Measurements from ENCODE around the gene EYS. TPM values are rescaled to one million over a fixed set of nuclear protein-coding genes. Genes with fewer than 3 reads are reported as not detected.

The EYS gene
- total RNA-seq, 2 experiments from 2014 or later = not detected

DNA sequence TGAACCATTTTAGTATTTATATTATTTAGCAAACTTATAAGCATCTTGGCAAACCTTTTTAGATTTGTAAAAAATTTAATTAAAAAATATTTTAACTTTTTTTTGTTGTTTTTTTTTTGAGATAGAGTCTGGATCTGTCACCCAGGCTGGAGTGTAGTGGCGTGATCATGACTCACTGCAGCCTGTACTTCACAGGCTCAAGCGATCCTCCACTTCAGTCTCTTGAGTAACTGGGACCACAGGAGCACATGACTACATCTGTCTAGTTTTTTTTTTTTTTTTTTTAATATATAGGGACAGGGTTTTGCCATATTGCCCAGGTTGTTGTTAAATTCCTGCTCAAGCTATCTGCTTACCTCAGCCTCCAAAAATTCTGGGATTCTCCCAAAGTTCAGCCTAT lies 161.1 kb downstream of the EYS start:
- Mint-ChIP-seq H3K4me3 (no peak overlapping the region), H3K27me3 (no peaks in the 10 kb centered on the region), H3K9me3 (peaks cover 13% of the 10 kb centered on the region), H3K36me3 (ENCODE audit: low read depth) (no peaks in the 10 kb centered on the region), H3K27ac (no peak overlapping the region), H3K4me1 (ENCODE audit: low read depth) (no peaks in the 10 kb centered on the region)
- no peak for DNase-seq
- Histone ChIP-seq H3K27me3 (ENCODE audit: control insufficient read depth in 1 of 2, insufficient read depth in 2 of 2, low read length in 2 of 2) (no peaks in the 10 kb centered on the region), H3K27ac (ENCODE audit: low read depth in 1 of 2, low read length in 2 of 2) (no peak overlapping the region), H3K9me3 (ENCODE audit: control insufficient read depth in 1 of 2, insufficient read depth in 1 of 2, low read length in 2 of 2) (peaks cover 3 to 4% of the 10 kb centered on the region in 2 experiments), H3K36me3 (ENCODE audit: insufficient read depth, low read length) (no peaks in the 10 kb centered on the region), H3K4me1 (ENCODE audit: insufficient read depth, low read length) (no peaks in the 10 kb centered on the region), H3K4me3 (ENCODE audit: low read length) (no peak overlapping the region)
- POLR2A ChIA-PET = no interaction called here
- no peak for ATAC-seq (ENCODE audit: poor library complexity)
- CTCF ChIA-PET = no interaction called here
- intact Hi-C loops (cut with DNase I, micrococcal nuclease) = no loop called here
- TF ChIP-seq, protein P1, sequence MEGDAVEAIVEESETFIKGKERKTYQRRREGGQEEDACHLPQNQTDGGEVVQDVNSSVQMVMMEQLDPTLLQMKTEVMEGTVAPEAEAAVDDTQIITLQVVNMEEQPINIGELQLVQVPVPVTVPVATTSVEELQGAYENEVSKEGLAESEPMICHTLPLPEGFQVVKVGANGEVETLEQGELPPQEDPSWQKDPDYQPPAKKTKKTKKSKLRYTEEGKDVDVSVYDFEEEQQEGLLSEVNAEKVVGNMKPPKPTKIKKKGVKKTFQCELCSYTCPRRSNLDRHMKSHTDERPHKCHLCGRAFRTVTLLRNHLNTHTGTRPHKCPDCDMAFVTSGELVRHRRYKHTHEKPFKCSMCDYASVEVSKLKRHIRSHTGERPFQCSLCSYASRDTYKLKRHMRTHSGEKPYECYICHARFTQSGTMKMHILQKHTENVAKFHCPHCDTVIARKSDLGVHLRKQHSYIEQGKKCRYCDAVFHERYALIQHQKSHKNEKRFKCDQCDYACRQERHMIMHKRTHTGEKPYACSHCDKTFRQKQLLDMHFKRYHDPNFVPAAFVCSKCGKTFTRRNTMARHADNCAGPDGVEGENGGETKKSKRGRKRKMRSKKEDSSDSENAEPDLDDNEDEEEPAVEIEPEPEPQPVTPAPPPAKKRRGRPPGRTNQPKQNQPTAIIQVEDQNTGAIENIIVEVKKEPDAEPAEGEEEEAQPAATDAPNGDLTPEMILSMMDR (IDR thresholded peaks at IDR 0.05) = no peak

DNA sequence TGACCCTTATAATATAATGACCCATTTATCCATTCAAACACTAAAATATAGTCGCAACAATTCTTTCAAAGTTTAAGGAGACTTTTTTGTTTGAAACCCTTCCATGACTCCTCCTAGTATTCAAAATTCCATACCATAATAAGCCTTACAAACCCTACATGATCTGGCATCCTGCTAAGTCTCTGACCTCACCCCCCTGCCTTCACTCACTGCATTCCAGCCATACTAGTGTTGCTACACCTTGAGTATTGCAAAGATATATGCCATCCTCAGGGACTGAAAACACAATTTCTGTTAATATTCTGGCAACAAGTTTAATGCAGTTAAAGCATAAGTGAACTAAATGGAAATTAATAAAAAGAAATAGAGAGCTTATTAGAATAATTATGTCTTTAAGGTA lies 168.4 kb downstream of the EYS start:
- CTCF ChIA-PET = no interaction called here
- Mint-ChIP-seq H3K4me3 (no peak overlapping the region), H3K27ac (no peak overlapping the region), H3K4me1 (ENCODE audit: low read depth) (no peaks in the 10 kb centered on the region), H3K36me3 (ENCODE audit: low read depth) (no peaks in the 10 kb centered on the region), H3K27me3 (no peaks in the 10 kb centered on the region), H3K9me3 (peaks cover 4% of the 10 kb centered on the region)
- H3K27ac ChIP-seq (ENCODE audit: low read depth in 1 of 2, low read length in 2 of 2) = no peak overlapping the region
- ATAC-seq (ENCODE audit: poor library complexity) = no peak
- H3K4me1 ChIP-seq (ENCODE audit: insufficient read depth, low read length) = no peaks in the 10 kb centered on the region
- intact Hi-C loops (cut with DNase I, micrococcal nuclease) = no loop called here
- H3K9me3 ChIP-seq (ENCODE audit: control insufficient read depth in 1 of 2, insufficient read depth in 1 of 2, low read length in 2 of 2) = peaks cover 0 to 4% of the 10 kb centered on the region in 2 experiments
- H3K27me3 ChIP-seq (ENCODE audit: control insufficient read depth in 1 of 2, insufficient read depth in 2 of 2, low read length in 2 of 2) = no peaks in the 10 kb centered on the region
- TF ChIP-seq, protein P1 (IDR thresholded peaks at IDR 0.05) = no peak
- H3K4me3 ChIP-seq (ENCODE audit: low read length) = no peak overlapping the region
- DNase-seq = no peak
- POLR2A ChIA-PET = no interaction called here
- H3K36me3 ChIP-seq (ENCODE audit: insufficient read depth, low read length) = no peaks in the 10 kb centered on the region

DNA sequence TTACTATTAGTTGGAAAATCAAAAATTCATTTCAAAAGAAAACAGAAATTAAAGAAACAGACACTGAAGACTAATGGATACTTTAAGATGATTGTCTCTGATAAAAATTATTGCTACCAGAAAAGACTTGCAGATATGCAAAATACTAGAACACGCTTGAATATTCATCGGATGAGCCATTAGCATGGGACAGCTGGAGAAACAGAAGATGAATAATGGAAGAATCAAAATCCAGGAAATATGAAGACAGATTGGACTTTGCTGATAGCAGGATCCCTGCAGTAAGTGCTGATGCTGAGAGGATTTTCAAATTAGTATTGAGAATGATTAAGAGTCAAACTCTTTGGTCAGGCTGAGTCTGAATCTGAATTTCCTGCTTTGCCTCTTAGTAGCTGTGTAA lies 169.4 kb downstream of the EYS start:
- no peak for ATAC-seq (ENCODE audit: poor library complexity)
- TF ChIP-seq, protein P1 (IDR thresholded peaks at IDR 0.05) = no peak
- ChIA-PET POLR2A (no interaction called here), CTCF (no interaction called here)
- Mint-ChIP-seq H3K9me3 (peaks cover 3% of the 10 kb centered on the region), H3K4me1 (ENCODE audit: low read depth) (no peaks in the 10 kb centered on the region), H3K36me3 (ENCODE audit: low read depth) (no peaks in the 10 kb centered on the region), H3K27ac (no peak overlapping the region), H3K27me3 (no peaks in the 10 kb centered on the region), H3K4me3 (no peak overlapping the region)
- no peak for DNase-seq
- H3K36me3 ChIP-seq (ENCODE audit: insufficient read depth, low read length) = no peaks in the 10 kb centered on the region
- H3K4me1 ChIP-seq (ENCODE audit: insufficient read depth, low read length) = no peaks in the 10 kb centered on the region
- H3K4me3 ChIP-seq (ENCODE audit: low read length) = no peak overlapping the region
- H3K9me3 ChIP-seq (ENCODE audit: control insufficient read depth in 1 of 2, insufficient read depth in 1 of 2, low read length in 2 of 2) = peaks cover 0 to 4% of the 10 kb centered on the region in 2 experiments
- no peak overlapping the region for H3K27ac ChIP-seq (ENCODE audit: low read depth in 1 of 2, low read length in 2 of 2)
- H3K27me3 ChIP-seq (ENCODE audit: control insufficient read depth in 1 of 2, insufficient read depth in 2 of 2, low read length in 2 of 2) = no peaks in the 10 kb centered on the region
- intact Hi-C loops (cut with DNase I, micrococcal nuclease) = no loop called here
